Rectal smooth muscle tissue (tissue), 1 donor: Measurements from ENCODE around the gene TXLNB.
A peak's percentile ranks its signal among the peaks of the same experiment; 100 is the strongest.

Experiments used
- H3K27ac ChIP-seq: one replicate; pipeline ENCODE4 v1.7.0; 2013; ENCODE audit warnings: low read depth, low read length, inconsistent platforms
- H3K27me3 ChIP-seq: one replicate; pipeline ENCODE4 v1.7.0; 2013; ENCODE audit warnings: low read length; ENCODE audit not compliant: control insufficient read depth, insufficient read depth
- H3K36me3 ChIP-seq: one replicate; pipeline ENCODE4 v1.7.0; 2013; ENCODE audit warnings: low read length; ENCODE audit not compliant: control insufficient read depth, insufficient read depth
- H3K4me1 ChIP-seq: one replicate; pipeline ENCODE4 v1.7.0; 2013; ENCODE audit warnings: low read length; ENCODE audit not compliant: control insufficient read depth, insufficient read depth
- H3K4me3 ChIP-seq: one replicate; pipeline ENCODE4 v1.7.0; 2013; ENCODE audit warnings: low read length
- H3K9ac ChIP-seq: one replicate; pipeline ENCODE4 v1.7.0; 2013; ENCODE audit warnings: low read length

The TXLNB gene

GRCh38 chr6:139291813-139292619, at the start of gene TXLNB:
TSS of gene TXLNB (minus strand) at chr6:139291998. CDS start at chr6:139288899, 3,099 bp downstream.
- Histone ChIP-seq H3K9ac (no peak within 1 kb of the TSS), H3K4me3 (peak within 1 kb of the TSS; percentile 53), H3K36me3 (no peaks in the 10 kb centered on the region), H3K27ac (peak within 1 kb of the TSS; percentile 78), H3K27me3 (no peaks in the 10 kb centered on the region), H3K4me1 (peaks cover 22% of the 10 kb centered on the region)

GRCh38 chr6:139341060-139341459, 49.3 kb upstream of the TXLNB start:
- Histone ChIP-seq H3K27me3 (no peaks in the 10 kb centered on the region), H3K36me3 (no peaks in the 10 kb centered on the region), H3K9ac (no peak overlapping the region), H3K27ac (no peak overlapping the region), H3K4me3 (no peak overlapping the region), H3K4me1 (peaks cover 2% of the 10 kb centered on the region)

- Histone ChIP-seq H3K4me3 (no peak overlapping the region), H3K27ac (no peak overlapping the region), H3K9ac (no peak overlapping the region), H3K36me3 (no peaks in the 10 kb centered on the region), H3K27me3 (no peaks in the 10 kb centered on the region), H3K4me1 (peaks cover 2% of the 10 kb centered on the region)
Observed at GRCh38 chr6:139338795-139339194, 47.0 kb upstream of the TXLNB start.

- Histone ChIP-seq H3K4me3 (no peak overlapping the region), H3K36me3 (no peaks in the 10 kb centered on the region)
Observed at GRCh38 chr6:139337830-139338229, 46.0 kb upstream of the TXLNB start.

GRCh38 chr6:139337001-139337400, 45.2 kb upstream of the TXLNB start:
- Histone ChIP-seq H3K4me3 (no peak overlapping the region), H3K36me3 (no peaks in the 10 kb centered on the region), H3K4me1 (peaks cover 2% of the 10 kb centered on the region), H3K27ac (no peak overlapping the region), H3K27me3 (no peaks in the 10 kb centered on the region), H3K9ac (no peak overlapping the region)

More at GRCh38 chr6:139337830-139338229, 46.0 kb upstream of the TXLNB start:
- no peak overlapping the region for H3K27ac ChIP-seq
- H3K27me3 ChIP-seq = no peaks in the 10 kb centered on the region
- no peak overlapping the region for H3K9ac ChIP-seq
- peaks cover 2% of the 10 kb centered on the region for H3K4me1 ChIP-seq

GRCh38 chr6:139336488-139336887, 44.7 kb upstream of the TXLNB start:
- H3K4me3 ChIP-seq = no peak overlapping the region
- no peaks in the 10 kb centered on the region for H3K27me3 ChIP-seq
- no peaks in the 10 kb centered on the region for H3K36me3 ChIP-seq
- H3K27ac ChIP-seq = no peak overlapping the region
- no peak overlapping the region for H3K9ac ChIP-seq
- H3K4me1 ChIP-seq = peaks cover 2% of the 10 kb centered on the region

GRCh38 chr6:139335447-139336210, 43.8 kb upstream of the TXLNB start:
- H3K36me3 ChIP-seq = no peaks in the 10 kb centered on the region
- no peaks in the 10 kb centered on the region for H3K27me3 ChIP-seq
- H3K27ac ChIP-seq = peak overlapping the region; percentile 32
- no peak overlapping the region for H3K4me3 ChIP-seq
- peaks cover 2% of the 10 kb centered on the region for H3K4me1 ChIP-seq
- no peak overlapping the region for H3K9ac ChIP-seq

- Histone ChIP-seq H3K4me3 (no peak overlapping the region), H3K27ac (peak overlapping the region; percentile 32), H3K27me3 (no peaks in the 10 kb centered on the region), H3K36me3 (no peaks in the 10 kb centered on the region), H3K4me1 (peaks cover 2% of the 10 kb centered on the region), H3K9ac (no peak overlapping the region)
Observed at GRCh38 chr6:139334806-139335446, 43.1 kb upstream of the TXLNB start.

GRCh38 chr6:139330826-139331500, 39.2 kb upstream of the TXLNB start:
- no peak overlapping the region for H3K4me3 ChIP-seq
- no peaks in the 10 kb centered on the region for H3K36me3 ChIP-seq
- H3K4me1 ChIP-seq = no peaks in the 10 kb centered on the region
- no peak overlapping the region for H3K9ac ChIP-seq
- no peak overlapping the region for H3K27ac ChIP-seq
- H3K27me3 ChIP-seq = no peaks in the 10 kb centered on the region

GRCh38 chr6:139330306-139330705, 38.5 kb upstream of the TXLNB start:
- Histone ChIP-seq H3K4me3 (no peak overlapping the region), H3K27ac (no peak overlapping the region), H3K4me1 (no peaks in the 10 kb centered on the region), H3K36me3 (no peaks in the 10 kb centered on the region), H3K9ac (no peak overlapping the region), H3K27me3 (no peaks in the 10 kb centered on the region)

- Histone ChIP-seq H3K27me3 (no peaks in the 10 kb centered on the region), H3K27ac (no peak overlapping the region), H3K4me1 (no peaks in the 10 kb centered on the region), H3K36me3 (no peaks in the 10 kb centered on the region), H3K9ac (no peak overlapping the region), H3K4me3 (no peak overlapping the region)
Observed at GRCh38 chr6:139329224-139329623, 37.4 kb upstream of the TXLNB start.

GRCh38 chr6:139327038-139327437, 35.2 kb upstream of the TXLNB start:
- Histone ChIP-seq H3K4me1 (no peaks in the 10 kb centered on the region), H3K27me3 (no peaks in the 10 kb centered on the region), H3K9ac (no peak overlapping the region), H3K4me3 (no peak overlapping the region), H3K27ac (no peak overlapping the region), H3K36me3 (no peaks in the 10 kb centered on the region)
